NCI-H1105 treated with DMSO at 0.1 percent for 48 hours (cell line): ENCODE results near the gene CLUH.

Experiments used
- DNase-seq: peaks from one replicate; lab custom pipeline; 2025; lab: John Stamatoyannopoulos, UW

The CLUH gene, protein sequence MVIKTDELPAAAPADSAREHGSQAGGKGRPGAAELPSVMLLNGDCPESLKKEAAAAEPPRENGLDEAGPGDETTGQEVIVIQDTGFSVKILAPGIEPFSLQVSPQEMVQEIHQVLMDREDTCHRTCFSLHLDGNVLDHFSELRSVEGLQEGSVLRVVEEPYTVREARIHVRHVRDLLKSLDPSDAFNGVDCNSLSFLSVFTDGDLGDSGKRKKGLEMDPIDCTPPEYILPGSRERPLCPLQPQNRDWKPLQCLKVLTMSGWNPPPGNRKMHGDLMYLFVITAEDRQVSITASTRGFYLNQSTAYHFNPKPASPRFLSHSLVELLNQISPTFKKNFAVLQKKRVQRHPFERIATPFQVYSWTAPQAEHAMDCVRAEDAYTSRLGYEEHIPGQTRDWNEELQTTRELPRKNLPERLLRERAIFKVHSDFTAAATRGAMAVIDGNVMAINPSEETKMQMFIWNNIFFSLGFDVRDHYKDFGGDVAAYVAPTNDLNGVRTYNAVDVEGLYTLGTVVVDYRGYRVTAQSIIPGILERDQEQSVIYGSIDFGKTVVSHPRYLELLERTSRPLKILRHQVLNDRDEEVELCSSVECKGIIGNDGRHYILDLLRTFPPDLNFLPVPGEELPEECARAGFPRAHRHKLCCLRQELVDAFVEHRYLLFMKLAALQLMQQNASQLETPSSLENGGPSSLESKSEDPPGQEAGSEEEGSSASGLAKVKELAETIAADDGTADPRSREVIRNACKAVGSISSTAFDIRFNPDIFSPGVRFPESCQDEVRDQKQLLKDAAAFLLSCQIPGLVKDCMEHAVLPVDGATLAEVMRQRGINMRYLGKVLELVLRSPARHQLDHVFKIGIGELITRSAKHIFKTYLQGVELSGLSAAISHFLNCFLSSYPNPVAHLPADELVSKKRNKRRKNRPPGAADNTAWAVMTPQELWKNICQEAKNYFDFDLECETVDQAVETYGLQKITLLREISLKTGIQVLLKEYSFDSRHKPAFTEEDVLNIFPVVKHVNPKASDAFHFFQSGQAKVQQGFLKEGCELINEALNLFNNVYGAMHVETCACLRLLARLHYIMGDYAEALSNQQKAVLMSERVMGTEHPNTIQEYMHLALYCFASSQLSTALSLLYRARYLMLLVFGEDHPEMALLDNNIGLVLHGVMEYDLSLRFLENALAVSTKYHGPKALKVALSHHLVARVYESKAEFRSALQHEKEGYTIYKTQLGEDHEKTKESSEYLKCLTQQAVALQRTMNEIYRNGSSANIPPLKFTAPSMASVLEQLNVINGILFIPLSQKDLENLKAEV (N-terminal part only)

DNA sequence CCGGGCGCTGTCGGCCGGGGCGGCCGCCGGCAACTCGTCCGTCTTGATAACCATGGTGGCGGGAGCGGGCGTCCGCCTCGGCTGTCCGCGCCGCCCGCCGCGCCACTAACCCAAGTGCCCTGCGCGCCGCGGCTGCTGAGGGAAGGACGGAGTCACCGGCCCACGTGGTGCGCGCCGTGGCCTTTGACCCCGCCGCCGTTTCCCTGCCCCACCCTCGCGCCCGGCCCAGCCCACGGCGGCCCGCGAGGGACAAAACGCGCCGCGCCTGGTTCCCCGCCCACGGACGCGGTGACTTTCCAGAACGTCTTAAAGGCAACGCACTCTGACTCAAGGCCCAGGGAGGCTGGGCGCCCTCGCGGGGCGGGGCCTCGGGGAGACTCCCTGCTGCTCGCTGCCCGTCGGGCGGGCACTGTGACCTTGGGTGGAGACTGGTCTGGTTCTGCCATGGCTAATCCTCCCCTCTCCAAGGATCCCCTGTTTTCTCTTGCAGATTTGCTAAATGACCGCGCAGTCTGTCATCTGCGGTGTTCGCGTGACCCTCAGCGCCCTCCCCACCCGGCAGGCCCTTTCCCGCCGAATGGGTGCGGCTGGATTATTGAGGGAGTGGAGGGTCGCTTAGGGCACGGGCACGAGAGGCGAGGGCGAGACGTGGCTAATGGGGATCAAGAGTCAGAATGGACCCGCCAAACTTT, at the start of gene CLUH:
CLUH (minus strand) TSS at position 157 of the 692 bp plus-strand sequence; CDS start at position 54, 103 bp downstream.
- peak; percentile 75 for DNase-seq

DNA sequence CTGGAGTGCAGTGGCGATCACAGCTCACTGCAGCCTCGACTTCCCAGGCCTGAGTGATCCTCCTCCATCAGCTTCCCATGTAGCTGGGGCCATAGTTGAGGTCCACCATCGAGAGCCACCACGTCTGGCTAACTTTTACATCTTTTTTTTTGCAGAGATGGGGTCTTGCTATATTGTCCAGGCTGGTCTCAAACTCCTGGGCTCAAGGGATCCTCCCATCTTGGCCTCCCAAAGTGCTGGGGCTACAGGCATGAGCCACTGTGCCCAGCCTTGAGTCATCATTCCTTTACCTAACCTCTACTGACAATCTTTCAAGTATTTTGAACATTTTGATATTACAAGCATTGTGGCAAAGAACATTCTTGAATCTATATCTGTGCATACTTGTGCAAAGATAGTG, 47.3 kb upstream of the CLUH start:
- no peak for DNase-seq

- DNase-seq = peak; percentile 11
Measured at GRCh38 chr17:2755891-2756724, 44.5 kb upstream of the CLUH start.

GRCh38 chr17:2751491-2751890, 39.9 kb upstream of the CLUH start:
- DNase-seq = no peak

DNA sequence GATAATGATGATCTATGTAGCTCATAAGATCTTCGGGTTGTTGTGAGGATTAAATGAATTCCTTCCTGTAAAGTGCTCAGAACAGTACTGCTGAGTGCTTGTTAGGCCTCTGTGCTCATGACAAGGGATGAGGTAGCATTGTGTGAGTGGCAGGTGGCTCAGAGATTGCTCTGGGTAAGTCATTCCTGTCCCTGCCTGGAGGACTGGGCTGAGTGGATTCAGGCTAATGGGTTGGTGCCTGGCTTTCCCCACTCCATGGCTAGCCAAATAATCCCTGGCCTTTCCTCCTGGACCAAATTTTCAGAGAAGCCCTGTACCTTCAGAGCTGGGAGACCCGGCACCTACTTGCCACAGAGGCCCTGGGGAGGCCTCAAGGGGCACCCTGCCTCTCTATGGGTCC, 39.2 kb upstream of the CLUH start:
- DNase-seq = no peak

DNA sequence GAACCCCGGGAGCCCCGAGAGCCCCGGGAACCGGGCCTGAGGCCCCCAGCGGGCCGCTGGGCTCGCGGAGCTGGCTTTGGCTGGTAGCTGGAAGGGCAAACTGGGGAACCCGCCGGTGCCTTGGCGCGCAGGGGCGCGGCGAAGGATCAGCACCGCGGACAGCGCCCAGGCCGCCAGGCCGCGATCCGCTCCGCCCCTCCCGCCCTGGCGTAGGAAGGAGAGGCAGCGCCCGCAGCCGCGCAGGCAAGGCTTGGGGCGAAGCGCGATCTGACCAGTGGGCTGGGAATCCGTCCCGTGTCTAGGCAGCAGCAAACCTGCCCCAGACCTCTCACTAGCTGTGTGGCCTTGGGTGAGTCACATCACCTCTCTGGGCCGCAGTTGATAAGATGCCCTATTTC, 38.2 kb upstream of the CLUH start:
- DNase-seq = peak; percentile 34

DNA sequence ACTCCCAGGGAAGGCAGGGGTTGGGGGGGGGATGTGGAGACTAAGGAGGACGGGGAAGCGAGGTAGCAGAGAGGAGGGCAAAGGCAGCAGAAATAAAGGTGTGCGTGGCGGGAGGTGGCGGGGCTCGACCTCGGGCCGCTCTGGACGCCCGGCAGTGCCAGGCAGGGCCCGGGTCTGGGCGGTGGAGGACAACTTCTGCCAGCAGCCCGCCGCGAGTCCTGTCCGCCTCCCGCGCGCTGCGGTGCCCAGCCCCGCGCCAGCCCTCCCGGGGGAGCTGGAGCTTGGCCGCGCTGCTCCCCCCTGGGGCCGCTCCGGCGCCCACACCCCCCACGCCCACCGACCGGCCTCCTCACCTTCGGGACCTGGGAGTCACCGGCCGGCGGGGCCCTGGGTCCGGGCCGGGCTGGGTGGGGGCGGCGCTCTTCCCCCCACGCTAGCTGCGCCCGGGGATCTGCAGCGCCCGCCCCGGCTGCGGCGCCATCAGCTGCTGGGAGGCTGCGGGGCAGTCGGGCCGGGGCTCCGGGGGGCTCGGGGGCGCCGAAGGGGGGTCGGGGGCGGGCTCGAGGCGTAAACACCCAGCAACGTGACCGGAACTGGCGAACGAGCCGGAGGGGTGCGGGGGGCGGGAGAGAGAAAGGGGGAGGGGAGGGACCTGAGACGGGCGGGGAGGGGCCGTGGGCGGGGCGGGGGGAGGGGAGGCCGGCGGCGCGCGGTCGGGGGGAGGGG, 37.7 kb upstream of the CLUH start, which contains the start of gene CCDC92B:
CCDC92B (minus strand) TSS at position 595 of the 726 bp plus-strand sequence. CDS start 14,507 bp downstream, outside the sequence.
- peak; percentile 34 for DNase-seq

GRCh38 chr17:2745317-2746037, 33.9 kb upstream of the CLUH start:
- DNase-seq = no peak

GRCh38 chr17:2737693-2738092, 26.1 kb upstream of the CLUH start:
- DNase-seq = no peak

- no peak for DNase-seq
Measured at GRCh38 chr17:2736956-2737355, 25.4 kb upstream of the CLUH start.

DNA sequence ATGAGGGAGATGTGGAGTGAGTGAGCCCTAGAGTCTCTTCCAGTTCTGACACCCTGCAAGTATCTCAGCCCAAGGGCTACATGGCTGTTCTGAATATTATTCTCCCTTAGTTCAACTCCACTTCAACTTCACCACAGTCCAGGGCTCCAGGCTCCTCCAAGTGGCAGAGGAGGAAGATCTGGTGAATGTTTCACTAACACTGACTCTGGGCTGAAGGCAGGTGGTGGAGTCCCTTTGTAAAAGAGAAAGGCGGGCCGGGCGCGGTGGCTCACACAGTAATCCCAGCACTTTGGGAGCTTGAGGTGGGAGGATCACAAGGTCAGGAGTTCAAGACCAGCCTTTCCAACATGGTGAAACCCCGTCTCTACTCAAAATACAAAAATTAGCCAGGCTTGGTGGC, 24.3 kb upstream of the CLUH start:
- no peak for DNase-seq

DNA sequence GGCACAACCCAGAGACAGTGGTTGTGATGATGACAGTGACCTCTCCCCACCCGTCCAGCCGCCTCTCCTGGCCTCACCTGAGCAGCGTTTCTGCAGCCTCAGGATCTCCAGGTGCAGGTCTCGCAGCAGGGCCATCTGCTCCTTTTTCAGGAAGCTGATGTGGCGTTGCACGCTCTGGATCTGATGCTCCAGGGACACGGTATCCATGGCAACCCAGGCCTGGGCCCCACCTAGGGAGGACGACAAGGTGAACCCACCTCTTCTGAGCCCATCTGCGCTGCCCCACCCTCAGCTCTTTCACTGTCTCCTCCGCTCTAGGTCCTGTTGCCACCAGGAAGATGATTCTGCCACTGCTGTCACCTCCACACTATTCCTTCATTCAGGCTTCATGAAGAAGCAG, 23.4 kb upstream of the CLUH start:
- no peak for DNase-seq

DNA sequence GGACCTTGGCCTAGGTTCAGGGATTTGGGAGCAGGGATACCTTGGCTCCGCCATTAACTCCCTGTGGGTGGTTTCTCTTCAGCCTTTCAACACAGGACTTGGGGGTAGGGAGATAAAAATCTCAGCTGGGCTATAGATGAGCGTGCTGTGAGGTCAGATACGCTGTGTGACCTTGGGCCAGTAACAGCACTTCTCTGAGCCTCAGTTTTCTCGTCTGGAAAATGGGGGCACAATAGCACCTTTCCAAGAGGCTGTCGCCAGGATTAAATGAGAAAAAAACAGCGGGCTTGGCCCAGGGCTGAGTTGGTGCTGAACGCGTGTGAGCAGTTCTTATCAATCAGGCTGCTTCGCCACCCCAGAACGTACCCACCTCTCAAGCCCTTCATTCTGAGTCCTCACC, 20.2 kb upstream of the CLUH start:
- DNase-seq = no peak

GRCh38 chr17:2730764-2731353, 19.3 kb upstream of the CLUH start:
- DNase-seq = no peak

GRCh38 chr17:2724784-2725164, 13.2 kb upstream of the CLUH start:
- no peak for DNase-seq

- no peak for DNase-seq
Measured at GRCh38 chr17:2723997-2724783, 12.6 kb upstream of the CLUH start.

GRCh38 chr17:2723505-2723996, 12.0 kb upstream of the CLUH start:
- DNase-seq = no peak

DNA sequence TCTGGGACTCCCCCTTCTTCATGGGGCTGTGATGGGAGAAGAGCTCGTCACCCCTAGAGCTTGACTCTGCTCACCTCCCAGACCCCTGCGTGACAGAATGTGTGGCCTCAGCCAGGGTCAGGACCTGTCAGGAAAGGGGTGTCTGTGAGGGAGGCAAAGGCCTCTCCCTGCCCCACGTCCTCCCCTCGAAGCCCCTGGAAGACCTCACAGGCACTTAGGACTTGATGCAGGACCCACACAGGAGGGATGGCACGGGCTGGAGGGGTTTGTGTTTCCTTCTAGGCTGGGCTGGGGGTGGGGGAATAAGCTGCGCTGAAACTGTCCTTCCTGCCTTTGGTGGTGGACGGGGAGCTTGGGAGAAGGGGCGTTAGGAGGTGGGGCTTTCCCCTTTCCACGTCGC, 11.0 kb upstream of the CLUH start:
- DNase-seq = no peak
